OCI-LY1 (cell line): ENCODE data around the gene RPSA.

Source experiments
- H2AFZ ChIP-seq: fragments of 200-600 bp; sonication (generic), shearing (Covaris generic); 2 replicates; pipeline ENCODE4 v1.6.0; 2014; ENCODE audit warnings: antibody characterized with exemption, mild to moderate bottlenecking, low read length
- H3F3A ChIP-seq: fragments of 200-600 bp; sonication (generic), shearing (Covaris generic); 2 replicates; pipeline ENCODE4 v1.6.0; 2014; ENCODE audit warnings: mild to moderate bottlenecking, antibody characterized with exemption, low read length, moderate library complexity; ENCODE audit not compliant: insufficient read depth
- H3K27ac ChIP-seq: fragments of 200-600 bp; sonication (generic); 2 replicates; pipeline ENCODE4 v1.5.1; 2014; ENCODE audit warnings: low read length, mixed run types, mild to moderate bottlenecking, low read depth; ENCODE audit not compliant: poor library complexity, severe bottlenecking
- H3K27me3 ChIP-seq: fragments of 200-600 bp; sonication (generic); 2 replicates; pipeline ENCODE4 v1.6.0; 2014; ENCODE audit warnings: antibody characterized with exemption, mild to moderate bottlenecking, low read length, moderate library complexity; ENCODE audit not compliant: insufficient read depth
- H3K36me3 ChIP-seq: fragments of 200-600 bp; sonication (generic); 2 replicates; pipeline ENCODE4 v1.6.1; 2014; ENCODE audit warnings: mild to moderate bottlenecking, antibody characterized with exemption, low read length, moderate library complexity, mixed read lengths; ENCODE audit not compliant: insufficient read depth
- H3K4me1 ChIP-seq: fragments of 200-600 bp; sonication (generic); 2 replicates; pipeline ENCODE4 v1.5.1; 2014; ENCODE audit warnings: mild to moderate bottlenecking, low read length, moderate library complexity; ENCODE audit not compliant: insufficient read depth, severe bottlenecking
- H3K4me2 ChIP-seq: fragments of 200-600 bp; sonication (generic), shearing (Covaris generic); 2 replicates; pipeline ENCODE4 v1.6.1; 2014; ENCODE audit warnings: low read length
- H3K4me3 ChIP-seq: fragments of 200-600 bp; sonication (generic); 2 replicates; pipeline ENCODE4 v1.5.1; 2014; ENCODE audit warnings: low read length, low read depth, mild to moderate bottlenecking, mixed read lengths; ENCODE audit not compliant: poor library complexity, severe bottlenecking
- H3K79me2 ChIP-seq: fragments of 200-600 bp; shearing (Covaris generic); 2 replicates; pipeline ENCODE4 v1.6.1; 2016; ENCODE audit warnings: mixed run types, low read length, mixed read lengths; ENCODE audit not compliant: insufficient read depth
- H3K9ac ChIP-seq: fragments of 200-600 bp; sonication (generic), shearing (Covaris generic); 2 replicates; pipeline ENCODE4 v1.6.1; 2014; ENCODE audit warnings: mild to moderate bottlenecking, low read length, mixed read lengths
- H3K9me2 ChIP-seq: fragments of 200-600 bp; sonication (generic), shearing (Covaris generic); 2 replicates; pipeline ENCODE4 v1.6.1; 2014; ENCODE audit warnings: low read depth, mild to moderate bottlenecking, low read length, mixed read lengths
- H3K9me3 ChIP-seq: fragments of 200-600 bp; shearing (Covaris generic); 2 replicates; pipeline ENCODE4 v1.6.1; 2014; ENCODE audit warnings: low read length, mixed read lengths
- H4K20me1 ChIP-seq: fragments of 200-600 bp; sonication (generic), shearing (Covaris generic); 2 replicates; pipeline ENCODE4 v1.6.0; 2016; ENCODE audit warnings: mild to moderate bottlenecking, low read length; ENCODE audit not compliant: insufficient read depth
- EZH2 ChIP-seq: fragments of 200-600 bp; sonication (generic), shearing (Covaris generic); IDR thresholded peaks from 2 replicates; pipeline ENCODE4 v1.8.0; 2017; ENCODE audit warnings: borderline replicate concordance, mixed run types, mild to moderate bottlenecking, antibody characterized with exemption, low read length, moderate library complexity, mixed read lengths
- TF ChIP-seq, protein P1 (sequence below): fragments of 200-600 bp; sonication (generic), shearing (Covaris generic); IDR thresholded peaks from 2 replicates; pipeline ENCODE4 v1.5.1; 2017; ENCODE audit warnings: mild to moderate bottlenecking, antibody characterized with exemption, low read length, moderate library complexity, mixed read lengths

RPSA gene

DNA sequence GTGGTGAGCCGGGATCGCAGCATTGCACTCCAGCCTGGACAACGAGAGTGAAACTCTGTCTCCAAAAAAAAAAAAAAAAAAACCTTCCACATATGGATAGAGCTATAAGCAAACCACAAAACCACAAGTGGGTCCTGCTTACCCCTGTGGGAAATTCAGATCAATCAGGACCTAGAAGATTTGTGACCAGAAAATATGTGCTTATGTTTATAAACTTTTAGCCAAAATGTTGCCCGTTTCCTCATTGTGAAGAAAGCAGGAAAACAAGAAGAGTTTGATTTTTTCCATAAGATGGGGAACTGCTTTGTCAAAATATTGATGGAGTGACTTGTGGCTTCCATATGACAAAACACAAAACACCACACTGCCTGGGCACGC lies 26.8 kb upstream of the RPSA start:
- H3K9ac ChIP-seq, result no peak overlapping the region
- no peak overlapping the region for H2AFZ ChIP-seq
- peaks cover 18% of the 10 kb centered on the region for H3K4me1 ChIP-seq
- no peak for TF ChIP-seq EZH2
- TF ChIP-seq, protein P1, sequence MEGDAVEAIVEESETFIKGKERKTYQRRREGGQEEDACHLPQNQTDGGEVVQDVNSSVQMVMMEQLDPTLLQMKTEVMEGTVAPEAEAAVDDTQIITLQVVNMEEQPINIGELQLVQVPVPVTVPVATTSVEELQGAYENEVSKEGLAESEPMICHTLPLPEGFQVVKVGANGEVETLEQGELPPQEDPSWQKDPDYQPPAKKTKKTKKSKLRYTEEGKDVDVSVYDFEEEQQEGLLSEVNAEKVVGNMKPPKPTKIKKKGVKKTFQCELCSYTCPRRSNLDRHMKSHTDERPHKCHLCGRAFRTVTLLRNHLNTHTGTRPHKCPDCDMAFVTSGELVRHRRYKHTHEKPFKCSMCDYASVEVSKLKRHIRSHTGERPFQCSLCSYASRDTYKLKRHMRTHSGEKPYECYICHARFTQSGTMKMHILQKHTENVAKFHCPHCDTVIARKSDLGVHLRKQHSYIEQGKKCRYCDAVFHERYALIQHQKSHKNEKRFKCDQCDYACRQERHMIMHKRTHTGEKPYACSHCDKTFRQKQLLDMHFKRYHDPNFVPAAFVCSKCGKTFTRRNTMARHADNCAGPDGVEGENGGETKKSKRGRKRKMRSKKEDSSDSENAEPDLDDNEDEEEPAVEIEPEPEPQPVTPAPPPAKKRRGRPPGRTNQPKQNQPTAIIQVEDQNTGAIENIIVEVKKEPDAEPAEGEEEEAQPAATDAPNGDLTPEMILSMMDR, result no peak
- H3K36me3 ChIP-seq, result no peaks in the 10 kb centered on the region
- H3K27ac ChIP-seq, result no peak overlapping the region
- H3K4me2 ChIP-seq, result no peak overlapping the region
- no peaks in the 10 kb centered on the region for H3K9me3 ChIP-seq
- no peaks in the 10 kb centered on the region for H3K9me2 ChIP-seq
- no peaks in the 10 kb centered on the region for H4K20me1 ChIP-seq
- H3K4me3 ChIP-seq, result no peak overlapping the region
- H3K27me3 ChIP-seq, result no peaks in the 10 kb centered on the region
- H3K79me2 ChIP-seq, result peaks cover 5% of the 10 kb centered on the region
- no peaks in the 10 kb centered on the region for H3F3A ChIP-seq

DNA sequence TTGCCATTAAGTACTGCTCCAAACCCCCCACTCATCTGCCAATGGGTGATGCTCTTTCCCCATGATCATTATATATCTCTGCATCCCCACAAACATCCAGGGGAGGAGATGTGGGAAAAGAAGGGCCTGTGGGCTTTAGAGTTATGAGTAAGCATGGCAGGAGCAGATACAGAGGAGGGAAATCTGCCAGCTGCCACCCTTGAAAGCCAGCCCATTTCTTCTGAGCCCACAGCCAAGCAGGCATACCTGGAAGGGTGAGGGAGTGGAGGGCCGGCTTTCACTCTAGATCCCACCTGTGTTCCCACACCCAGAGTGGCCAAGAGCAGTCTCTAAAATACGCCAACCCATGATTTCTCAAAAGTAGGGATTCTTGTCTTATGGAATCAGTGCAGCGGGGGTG lies 25.1 kb upstream of the RPSA start:
- Histone ChIP-seq H3K9me3 (no peaks in the 10 kb centered on the region), H3K4me3 (no peak overlapping the region), H3K4me2 (no peak overlapping the region), H3K9me2 (no peaks in the 10 kb centered on the region), H4K20me1 (no peaks in the 10 kb centered on the region), H3K36me3 (no peaks in the 10 kb centered on the region), H3K79me2 (peaks cover 21% of the 10 kb centered on the region), H3F3A (no peaks in the 10 kb centered on the region), H2AFZ (no peak overlapping the region), H3K9ac (no peak overlapping the region), H3K27me3 (no peaks in the 10 kb centered on the region), H3K4me1 (peaks cover 31% of the 10 kb centered on the region), H3K27ac (no peak overlapping the region)
- TF ChIP-seq EZH2, result no peak
- TF ChIP-seq, protein P1, result no peak

DNA sequence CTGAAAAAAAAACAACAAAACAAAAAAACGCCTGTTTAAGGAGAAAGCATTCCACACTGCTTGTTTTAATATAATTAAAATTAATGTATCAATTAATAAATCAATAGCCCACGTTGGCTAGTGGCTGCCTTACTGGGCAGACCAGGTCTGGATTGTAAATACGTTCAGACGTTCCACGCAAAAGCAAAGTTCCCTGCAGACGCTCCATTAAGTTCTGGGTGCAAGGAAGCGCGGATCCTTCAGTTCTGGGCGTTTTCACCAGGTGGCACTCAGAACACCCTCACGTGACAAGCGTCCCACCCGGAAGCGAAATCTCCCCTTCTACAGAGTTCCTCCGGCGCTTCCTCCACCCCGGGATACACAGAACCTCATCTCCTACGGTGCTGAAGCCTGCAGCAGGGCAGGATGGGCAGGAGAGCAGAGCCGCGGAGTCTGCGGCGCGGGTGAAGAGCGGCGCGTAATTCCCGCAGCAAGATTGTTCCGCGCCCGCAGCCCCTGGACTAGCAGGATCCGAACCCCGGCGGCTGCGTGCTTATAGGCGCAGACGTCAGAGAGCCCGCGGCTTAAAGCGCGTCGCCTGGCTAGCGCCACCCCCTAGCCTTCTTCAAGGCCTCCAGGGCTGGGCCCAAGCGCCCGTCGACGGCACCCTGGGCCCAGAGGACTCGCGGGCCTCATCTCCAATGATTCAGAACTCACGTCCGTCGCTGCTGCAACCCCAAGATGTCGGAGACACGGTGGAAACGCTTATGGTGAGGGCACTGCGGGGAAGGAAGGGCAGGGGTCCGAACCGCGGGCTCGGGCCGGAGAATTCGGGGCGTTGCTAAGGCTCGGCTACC lies 23.3 kb upstream of the RPSA start, which contains the start of gene SLC25A38:
SLC25A38 (plus strand) TSS at position 326 of the 836 bp plus-strand sequence; CDS start at position 681, 355 bp downstream.
- H3K79me2 ChIP-seq, result peaks cover 37% of the 10 kb centered on the region
- H3F3A ChIP-seq, result no peaks in the 10 kb centered on the region
- H3K27ac ChIP-seq, result peak within 1 kb of the TSS; percentile 68
- peak within 1 kb of the TSS; percentile 88 for H3K4me3 ChIP-seq
- 0 out of 2 replicates have a peak within 1 kb of the TSS, but pooled peaks have one; percentile 18 for H2AFZ ChIP-seq
- no peaks in the 10 kb centered on the region for H3K27me3 ChIP-seq
- H3K9me2 ChIP-seq, result no peaks in the 10 kb centered on the region
- no peaks in the 10 kb centered on the region for H3K36me3 ChIP-seq
- H3K9me3 ChIP-seq, result no peaks in the 10 kb centered on the region
- TF ChIP-seq, protein P1, result peak; percentile 35
- no peak for TF ChIP-seq EZH2
- peaks cover 42% of the 10 kb centered on the region for H3K4me1 ChIP-seq
- peak within 1 kb of the TSS; percentile 92 for H3K4me2 ChIP-seq
- H3K9ac ChIP-seq, result peak within 1 kb of the TSS; percentile 82
- H4K20me1 ChIP-seq, result no peaks in the 10 kb centered on the region
